GM20000 (cell line): ENCODE measurements around the gene METTL14.

ENCODE experiments used
- DNase-seq: peaks from one replicate; pipeline ENCODE4 v3.0.0; 2012; ENCODE audit warnings: low spot score
- CTCF ChIP-seq: IDR thresholded peaks from 2 replicates; pipeline ENCODE4 v1.5.1; 2012; ENCODE audit warnings: mild to moderate bottlenecking, control low read depth; ENCODE audit errors: extremely low read depth, missing control alignments

METTL14 gene

GRCh38 chr4:118745357-118745756 is 60.2 kb downstream of the METTL14 start:
- no peak for DNase-seq
- TF ChIP-seq CTCF = no peak

GRCh38 chr4:118746251-118746919 is 61.2 kb downstream of the METTL14 start:
- no peak for DNase-seq
- no peak for TF ChIP-seq CTCF

GRCh38 chr4:118749347-118749988 is 64.3 kb downstream of the METTL14 start:
- DNase-seq = no peak

GRCh38 chr4:118751629-118752323 is 66.6 kb downstream of the METTL14 start:
- no peak for DNase-seq

More at GRCh38 chr4:118749347-118749988, 64.3 kb downstream of the METTL14 start:
- TF ChIP-seq CTCF = no peak

GRCh38 chr4:118752551-118752950 is 67.4 kb downstream of the METTL14 start:
- TF ChIP-seq CTCF = no peak
- DNase-seq = no peak

More at GRCh38 chr4:118751629-118752323, 66.6 kb downstream of the METTL14 start:
- TF ChIP-seq CTCF = no peak

- DNase-seq = no peak
- no peak for TF ChIP-seq CTCF
Observed at GRCh38 chr4:118753096-118753495, 67.9 kb downstream of the METTL14 start.

GRCh38 chr4:118753685-118754084 is 68.5 kb downstream of the METTL14 start:
- DNase-seq = no peak
- TF ChIP-seq CTCF = no peak
